PFSK-1 (cell line): ENCODE data around the gene THSD4.

ENCODE experiments used
- FOXP2 ChIP-seq: optimal IDR thresholded peaks from 2 replicates; pipeline ENCODE3; 2011; ENCODE audit warnings: borderline replicate concordance, control low read depth, inconsistent platforms; ENCODE audit not compliant: insufficient read depth; ENCODE audit errors: extremely low read length, extremely low read depth
- POLR2AphosphoS5 ChIP-seq: IDR thresholded peaks from 2 replicates; pipeline ENCODE4 v1.6.1; 2012; ENCODE audit warnings: low read depth, mild to moderate bottlenecking, control low read depth, low read length, moderate library complexity
- SIN3A ChIP-seq: IDR thresholded peaks from 2 replicates; pipeline ENCODE4 v1.6.1; 2012; ENCODE audit warnings: mild to moderate bottlenecking, low read length, moderate library complexity, borderline replicate concordance; ENCODE audit not compliant: insufficient read depth
- TAF1 ChIP-seq: IDR thresholded peaks from 2 replicates; pipeline ENCODE4 v1.6.1; 2012; ENCODE audit warnings: low read length, control low read depth, borderline replicate concordance; ENCODE audit not compliant: insufficient read depth
- TF ChIP-seq, protein P1 (sequence below), 2 experiments: IDR thresholded peaks; 2 replicates each; pipeline versions ENCODE4 v1.6.1 to v1.8.0; 2011 to 2012; ENCODE audit warnings: low read depth in 2 of 2, low read length in 2 of 2, control low read depth in 1 of 2, inconsistent platforms in 1 of 2, mild to moderate bottlenecking in 1 of 2, moderate library complexity in 1 of 2; ENCODE audit not compliant: insufficient read depth in 1 of 2

THSD4 gene

DNA sequence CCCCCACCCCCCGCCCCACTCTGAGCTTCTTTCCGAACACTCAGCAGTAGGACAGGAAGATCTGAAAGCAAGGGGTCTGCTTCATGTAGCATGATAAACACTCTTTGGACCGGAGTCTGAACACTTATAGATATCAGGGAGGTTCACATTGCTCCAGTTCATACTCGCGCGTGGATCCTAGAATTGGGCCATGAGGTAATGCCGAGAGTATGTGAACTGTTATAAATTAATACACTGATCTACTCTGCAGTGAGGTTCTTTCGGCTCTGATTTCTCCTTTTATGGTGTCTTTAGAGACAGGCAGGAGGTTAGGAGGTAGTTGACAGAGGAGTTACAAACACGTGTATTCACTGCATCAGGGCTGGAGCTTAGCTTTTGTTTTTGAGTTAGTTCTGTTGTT lies 223.0 kb downstream of the THSD4 start:
- TF ChIP-seq, protein P1, sequence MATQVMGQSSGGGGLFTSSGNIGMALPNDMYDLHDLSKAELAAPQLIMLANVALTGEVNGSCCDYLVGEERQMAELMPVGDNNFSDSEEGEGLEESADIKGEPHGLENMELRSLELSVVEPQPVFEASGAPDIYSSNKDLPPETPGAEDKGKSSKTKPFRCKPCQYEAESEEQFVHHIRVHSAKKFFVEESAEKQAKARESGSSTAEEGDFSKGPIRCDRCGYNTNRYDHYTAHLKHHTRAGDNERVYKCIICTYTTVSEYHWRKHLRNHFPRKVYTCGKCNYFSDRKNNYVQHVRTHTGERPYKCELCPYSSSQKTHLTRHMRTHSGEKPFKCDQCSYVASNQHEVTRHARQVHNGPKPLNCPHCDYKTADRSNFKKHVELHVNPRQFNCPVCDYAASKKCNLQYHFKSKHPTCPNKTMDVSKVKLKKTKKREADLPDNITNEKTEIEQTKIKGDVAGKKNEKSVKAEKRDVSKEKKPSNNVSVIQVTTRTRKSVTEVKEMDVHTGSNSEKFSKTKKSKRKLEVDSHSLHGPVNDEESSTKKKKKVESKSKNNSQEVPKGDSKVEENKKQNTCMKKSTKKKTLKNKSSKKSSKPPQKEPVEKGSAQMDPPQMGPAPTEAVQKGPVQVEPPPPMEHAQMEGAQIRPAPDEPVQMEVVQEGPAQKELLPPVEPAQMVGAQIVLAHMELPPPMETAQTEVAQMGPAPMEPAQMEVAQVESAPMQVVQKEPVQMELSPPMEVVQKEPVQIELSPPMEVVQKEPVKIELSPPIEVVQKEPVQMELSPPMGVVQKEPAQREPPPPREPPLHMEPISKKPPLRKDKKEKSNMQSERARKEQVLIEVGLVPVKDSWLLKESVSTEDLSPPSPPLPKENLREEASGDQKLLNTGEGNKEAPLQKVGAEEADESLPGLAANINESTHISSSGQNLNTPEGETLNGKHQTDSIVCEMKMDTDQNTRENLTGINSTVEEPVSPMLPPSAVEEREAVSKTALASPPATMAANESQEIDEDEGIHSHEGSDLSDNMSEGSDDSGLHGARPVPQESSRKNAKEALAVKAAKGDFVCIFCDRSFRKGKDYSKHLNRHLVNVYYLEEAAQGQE (IDR thresholded peaks at IDR 0.05; ENCODE audit: insufficient read depth in 1 of 2, low read depth in 2 of 2, low read length in 2 of 2): no peak
- TF ChIP-seq SIN3A (no peak), FOXP2 (no peak), POLR2AphosphoS5 (no peak), TAF1 (no peak)

DNA sequence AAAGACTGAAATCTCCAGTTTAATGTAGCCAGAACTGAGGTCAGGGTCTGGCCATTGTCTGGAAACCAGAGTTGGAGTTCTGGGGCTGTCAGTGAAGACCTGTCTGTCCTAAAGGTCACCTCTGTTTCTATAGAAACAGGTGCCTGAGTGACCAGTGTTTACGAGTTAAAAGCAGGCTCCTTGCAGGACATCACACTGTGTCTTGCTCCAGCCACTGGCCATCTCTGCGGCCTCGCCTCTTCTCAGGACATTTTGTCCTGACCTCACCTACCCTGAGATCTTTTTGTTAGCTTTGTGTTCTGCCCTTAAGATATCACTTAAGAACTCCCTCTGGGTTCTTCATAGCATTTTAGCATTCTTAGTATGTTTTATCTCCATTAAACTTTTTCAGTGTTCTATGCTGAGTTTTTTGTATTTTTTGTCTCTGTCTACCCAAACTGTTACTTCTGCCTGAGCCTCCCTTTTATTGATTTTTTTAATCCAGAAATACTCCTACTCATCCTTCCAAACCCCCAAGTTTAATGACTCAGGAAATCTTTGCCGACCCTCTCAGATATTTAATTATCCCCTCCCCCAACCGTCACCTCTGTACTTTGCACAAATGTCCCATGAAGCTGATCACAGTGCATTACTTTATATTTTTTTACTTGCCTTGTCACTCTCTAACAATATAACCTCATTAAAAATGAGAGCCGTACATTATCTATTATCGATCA lies 223.7 kb downstream of the THSD4 start:
- TF ChIP-seq POLR2AphosphoS5 (no peak), FOXP2 (no peak), SIN3A (no peak), TAF1 (no peak)
- TF ChIP-seq, protein P1 (IDR thresholded peaks at IDR 0.05; ENCODE audit: insufficient read depth in 1 of 2, low read depth in 2 of 2, low read length in 2 of 2): no peak

GRCh38 chr15:71341811-71342550 lies 226.7 kb downstream of the THSD4 start:
- TF ChIP-seq, protein P1 (IDR thresholded peaks at IDR 0.05; ENCODE audit: insufficient read depth in 1 of 2, low read depth in 2 of 2, low read length in 2 of 2): no peak
- TF ChIP-seq FOXP2 (no peak), TAF1 (no peak), POLR2AphosphoS5 (no peak), SIN3A (no peak)

DNA sequence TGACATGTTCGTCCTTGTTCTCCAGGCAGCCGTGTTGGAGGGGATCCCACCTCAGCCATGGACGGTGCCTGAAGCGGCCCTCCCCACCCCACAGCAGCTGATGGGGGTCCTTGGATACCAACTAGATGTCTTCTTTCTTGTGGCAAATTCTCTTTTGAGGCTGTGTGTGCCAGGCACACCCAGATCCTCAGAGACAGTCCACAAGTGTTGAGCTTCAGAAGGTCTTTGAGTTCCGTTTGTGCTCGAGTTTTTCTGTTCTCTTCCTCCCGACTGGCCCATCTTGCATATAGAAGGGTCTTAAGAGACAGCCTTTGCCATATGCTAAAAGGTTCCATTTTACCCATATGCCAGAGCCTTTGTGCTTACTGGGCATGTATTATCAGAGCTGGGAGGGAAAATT lies 227.4 kb downstream of the THSD4 start:
- TF ChIP-seq SIN3A (no peak), POLR2AphosphoS5 (no peak), TAF1 (no peak), FOXP2 (no peak)
- TF ChIP-seq, protein P1 (IDR thresholded peaks at IDR 0.05; ENCODE audit: insufficient read depth in 1 of 2, low read depth in 2 of 2, low read length in 2 of 2): no peak
